Measurements from ENCODE around the gene MYO3A. TPM values are rescaled to one million over a fixed set of nuclear protein-coding genes. Genes with fewer than 3 reads are reported as not detected.

The MYO3A gene
- polyA plus RNA-seq, 3 donors: not detected

DNA sequence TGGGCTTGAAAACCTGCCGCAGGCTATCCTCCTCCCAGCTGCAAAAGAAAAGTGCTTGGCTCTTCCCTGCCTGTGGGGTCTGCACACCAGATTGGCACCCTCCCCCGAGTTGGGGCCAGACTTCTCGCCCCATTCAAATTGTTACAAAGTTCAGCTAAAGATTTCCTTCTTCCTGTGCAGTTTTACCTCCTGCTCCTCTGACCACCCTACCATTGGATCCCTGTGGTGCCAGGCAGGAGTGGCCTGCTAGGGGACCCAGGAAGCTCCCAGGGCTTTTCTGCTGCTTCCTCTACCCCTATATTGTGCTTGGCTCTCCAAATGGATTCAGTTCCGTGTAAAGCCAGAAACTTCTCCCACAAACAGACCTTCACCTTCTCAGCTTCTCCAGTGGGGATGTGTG is 147.4 kb downstream of the MYO3A start:
- H3K79me2 ChIP-seq (ENCODE audit: insufficient read depth, low read length): no peaks in the 10 kb centered on the region
- TF ChIP-seq, protein P1, sequence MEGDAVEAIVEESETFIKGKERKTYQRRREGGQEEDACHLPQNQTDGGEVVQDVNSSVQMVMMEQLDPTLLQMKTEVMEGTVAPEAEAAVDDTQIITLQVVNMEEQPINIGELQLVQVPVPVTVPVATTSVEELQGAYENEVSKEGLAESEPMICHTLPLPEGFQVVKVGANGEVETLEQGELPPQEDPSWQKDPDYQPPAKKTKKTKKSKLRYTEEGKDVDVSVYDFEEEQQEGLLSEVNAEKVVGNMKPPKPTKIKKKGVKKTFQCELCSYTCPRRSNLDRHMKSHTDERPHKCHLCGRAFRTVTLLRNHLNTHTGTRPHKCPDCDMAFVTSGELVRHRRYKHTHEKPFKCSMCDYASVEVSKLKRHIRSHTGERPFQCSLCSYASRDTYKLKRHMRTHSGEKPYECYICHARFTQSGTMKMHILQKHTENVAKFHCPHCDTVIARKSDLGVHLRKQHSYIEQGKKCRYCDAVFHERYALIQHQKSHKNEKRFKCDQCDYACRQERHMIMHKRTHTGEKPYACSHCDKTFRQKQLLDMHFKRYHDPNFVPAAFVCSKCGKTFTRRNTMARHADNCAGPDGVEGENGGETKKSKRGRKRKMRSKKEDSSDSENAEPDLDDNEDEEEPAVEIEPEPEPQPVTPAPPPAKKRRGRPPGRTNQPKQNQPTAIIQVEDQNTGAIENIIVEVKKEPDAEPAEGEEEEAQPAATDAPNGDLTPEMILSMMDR (IDR thresholded peaks at IDR 0.05): no peak
- intact Hi-C loops (cut with micrococcal nuclease): no loop called here
- H3K9me3 ChIP-seq (replicated peaks in 1 of 2; ENCODE audit: control insufficient read depth in 1 of 2, insufficient read depth in 1 of 2, low read length in 2 of 2): no peaks in the 10 kb centered on the region
- DNase-seq: no peak
- no peak overlapping the region for H3K9ac ChIP-seq (ENCODE audit: insufficient read depth, low read length, poor library complexity, severe bottlenecking)
- no peak overlapping the region for H3K4me2 ChIP-seq (replicated peaks; ENCODE audit: extremely low read depth, low read length, poor library complexity, severe bottlenecking)
- Mint-ChIP-seq H3K4me1 (no peaks in the 10 kb centered on the region), H3K36me3 (no peaks in the 10 kb centered on the region), H3K27me3 (ENCODE audit: low read depth in 3 of 3) (peaks cover 4 to 16% (median 7%) of the 10 kb centered on the region in 3 donors), H3K27ac (no peak overlapping the region), H3K4me3 (no peak overlapping the region), H3K9me3 (peaks cover 0 to 9% (median 4%) of the 10 kb centered on the region in 7 donors)
- no peaks in the 10 kb centered on the region for H3K36me3 ChIP-seq (replicated peaks in 1 of 2; ENCODE audit: control insufficient read depth in 1 of 2, insufficient read depth in 2 of 2, low read length in 2 of 2)
- no peaks in the 10 kb centered on the region for H4K20me1 ChIP-seq (ENCODE audit: insufficient read depth, low read length)
- H3K4me1 ChIP-seq (ENCODE audit: control insufficient read depth in 1 of 2, insufficient read depth in 2 of 2, low read length in 2 of 2): no peaks in the 10 kb centered on the region
- H3K27me3 ChIP-seq (ENCODE audit: control insufficient read depth in 2 of 2, insufficient read depth in 2 of 2, low read length in 2 of 2): peaks cover 0 to 3% of the 10 kb centered on the region in 2 donors
- H3K27ac ChIP-seq (ENCODE audit: low read depth in 1 of 2, low read length in 2 of 2): no peak overlapping the region
- H2AFZ ChIP-seq (ENCODE audit: insufficient read depth, low read depth, low read length, poor library complexity, severe bottlenecking): no peak overlapping the region
- no peak overlapping the region for H3K4me3 ChIP-seq (replicated peaks in 1 of 3; ENCODE audit: low read depth in 2 of 3, low read length in 3 of 3)
- 100% methylated on average over 2 of the region's 4 CpGs for WGBS (ENCODE audit: insufficient coverage)

DNA sequence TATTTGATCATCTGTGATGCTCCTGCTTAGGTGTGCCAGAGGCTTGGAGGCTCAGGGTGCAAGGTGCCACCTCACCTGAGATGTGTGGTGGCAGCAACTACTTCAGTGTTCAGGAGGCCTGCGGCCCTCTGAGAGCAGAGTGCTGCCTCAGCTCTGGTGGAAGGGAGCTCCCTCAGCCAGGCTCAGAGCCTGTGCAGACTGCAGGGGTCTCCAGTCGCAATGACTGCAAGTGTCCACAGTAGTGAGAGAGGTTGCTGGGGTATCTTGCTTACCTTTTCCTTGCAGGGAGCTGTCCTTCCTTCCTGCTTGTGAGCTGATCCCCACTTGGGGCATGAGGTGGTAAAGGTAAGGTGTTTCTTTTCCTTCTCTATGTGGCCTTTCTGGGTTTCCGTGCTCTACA is 151.5 kb downstream of the MYO3A start:
- Mint-ChIP-seq H3K27ac (no peak overlapping the region), H3K9me3 (peaks cover 0 to 14% (median 4%) of the 10 kb centered on the region in 7 donors), H3K4me1 (peaks cover 5% of the 10 kb centered on the region), H3K4me3 (no peak overlapping the region), H3K27me3 (ENCODE audit: low read depth in 3 of 3) (peaks cover 4 to 15% (median 6%) of the 10 kb centered on the region in 3 donors), H3K36me3 (no peaks in the 10 kb centered on the region)
- WGBS (ENCODE audit: insufficient coverage): 67% methylated on average over 2 of the region's 3 CpGs
- no peaks in the 10 kb centered on the region for H3K4me1 ChIP-seq (ENCODE audit: control insufficient read depth in 1 of 2, insufficient read depth in 2 of 2, low read length in 2 of 2)
- no peak overlapping the region for H3K27ac ChIP-seq (ENCODE audit: low read depth in 1 of 2, low read length in 2 of 2)
- no peak for DNase-seq
- no peaks in the 10 kb centered on the region for H3K36me3 ChIP-seq (replicated peaks in 1 of 2; ENCODE audit: control insufficient read depth in 1 of 2, insufficient read depth in 2 of 2, low read length in 2 of 2)
- H3K4me3 ChIP-seq (replicated peaks in 1 of 3; ENCODE audit: low read depth in 2 of 3, low read length in 3 of 3): no peak overlapping the region
- H3K9me3 ChIP-seq (replicated peaks in 1 of 2; ENCODE audit: control insufficient read depth in 1 of 2, insufficient read depth in 1 of 2, low read length in 2 of 2): no peaks in the 10 kb centered on the region
- no peaks in the 10 kb centered on the region for H3K79me2 ChIP-seq (ENCODE audit: insufficient read depth, low read length)
- intact Hi-C loops (cut with micrococcal nuclease): no loop called here
- no peak overlapping the region for H3K4me2 ChIP-seq (replicated peaks; ENCODE audit: extremely low read depth, low read length, poor library complexity, severe bottlenecking)
- no peak overlapping the region for H2AFZ ChIP-seq (ENCODE audit: insufficient read depth, low read depth, low read length, poor library complexity, severe bottlenecking)
- no peaks in the 10 kb centered on the region for H4K20me1 ChIP-seq (ENCODE audit: insufficient read depth, low read length)
- no peak overlapping the region for H3K9ac ChIP-seq (ENCODE audit: insufficient read depth, low read length, poor library complexity, severe bottlenecking)
- peaks cover 0 to 3% of the 10 kb centered on the region in 2 donors for H3K27me3 ChIP-seq (ENCODE audit: control insufficient read depth in 2 of 2, insufficient read depth in 2 of 2, low read length in 2 of 2)
- TF ChIP-seq, protein P1 (IDR thresholded peaks at IDR 0.05): no peak
